HCT116 (cell line): Measurements from ENCODE around the gene RXRA. TPM values are rescaled to one million over a fixed set of nuclear protein-coding genes. Genes with fewer than 3 reads are reported as not detected.
A peak's percentile ranks its signal among the peaks of the same experiment; 100 is the strongest.

Source experiments
- ATAC-seq: fragments of 200-7000 bp; cut with Tn5 transposase; 2 replicates; pipeline ENCODE4 v1.9.1; 2020; ENCODE audit warnings: mild to moderate bottlenecking, moderate library complexity
- BruUV-seq: library from RNA; stranded (reverse); fragments of 400-500 nt; replicated peaks from 2 replicates; lab custom pipeline; 2021; lab: Mats Ljungman, UMichigan
- CTCF ChIA-PET: fragments of 300-600 bp; sonication (Branson Sonifier 250); formaldehyde crosslinking; loops from one replicate; lab custom pipeline; 2021; ENCODE audit warnings: antibody characterized with exemption; lab: Charles Lee
- POLR2A ChIA-PET: fragments of 300-600, 350-600 bp; sonication (Branson Sonifier 250); formaldehyde crosslinking; loops from one replicate; lab custom pipeline; 2021; ENCODE audit warnings: antibody characterized with exemption; lab: Charles Lee
- RAD21 ChIA-PET, 2 experiments: fragments of 300-600 bp; sonication (Branson Sonifier 250); formaldehyde crosslinking; loops; one replicate each; lab custom pipeline; 2023; ENCODE audit warnings: low total read pairs in 2 of 2; ENCODE audit not compliant: uncharacterized antibody in 2 of 2, unreplicated experiment in 2 of 2, low non-redundant PET in 1 of 2; lab: Charles Lee
- DNase-seq: peaks from one replicate; pipeline ENCODE4 v3.0.0-alpha.2; 2010; ENCODE audit warnings: low read depth, low spot score
- H2AFZ ChIP-seq: fragments of 200-600 bp; shearing (Covaris generic), sonication (generic); 2 replicates; pipeline ENCODE4 v1.6.1; 2017; ENCODE audit warnings: low read depth, mixed run types, mixed read lengths, antibody characterized with exemption, low read length; ENCODE audit not compliant: poor library complexity, severe bottlenecking
- H3K27ac ChIP-seq: 2 replicates; pipeline ENCODE4 v1.5.1; 2012; ENCODE audit warnings: low read depth, low read length
- H3K27me3 ChIP-seq: fragments of 200-600 bp; sonication (generic); 2 replicates; pipeline ENCODE4 v1.6.1; 2016; ENCODE audit warnings: mixed run types, low read length, mixed read lengths; ENCODE audit not compliant: insufficient read depth
- H3K36me3 ChIP-seq, 2 experiments: fragments of 200-500 bp in 1 of 2; fragments of 200-600 bp in 1 of 2; sonication (Bioruptor generic) in 1 of 2; sonication (generic) in 1 of 2; 2 replicates each; pipeline versions ENCODE4 v1.5.1 to v1.6.1; 2014 to 2016; ENCODE audit warnings: low read length in 2 of 2, inconsistent platforms in 1 of 2, mixed read lengths in 1 of 2, mixed run types in 1 of 2; ENCODE audit not compliant: insufficient read depth in 2 of 2, control insufficient read depth in 1 of 2
- H3K4me1 ChIP-seq, 2 experiments: fragments of 200-600 bp in 1 of 2; sonication (generic) in 1 of 2; 2 replicates each; pipeline versions ENCODE4 v1.5.1 to v1.6.1; 2012 to 2017; ENCODE audit warnings: low read length in 2 of 2, inconsistent platforms in 1 of 2, mild to moderate bottlenecking in 1 of 2, mixed read lengths in 1 of 2, mixed run types in 1 of 2, moderate library complexity in 1 of 2; ENCODE audit not compliant: insufficient read depth in 2 of 2, control insufficient read depth in 1 of 2
- H3K4me2 ChIP-seq: fragments of 200-600 bp; sonication (generic); 2 replicates; pipeline ENCODE4 v1.6.1; 2017; ENCODE audit warnings: mixed run types, low read length, mixed read lengths
- H3K4me3 ChIP-seq, 2 experiments: fragments of 200-600 bp in 1 of 2; sonication (generic) in 1 of 2; replicated peaks in 1 of 2; 2 replicates each; pipeline ENCODE4 v1.5.1; 2011 to 2016; ENCODE audit warnings: low read length in 2 of 2, control low read depth in 1 of 2, low read depth in 1 of 2, mild to moderate bottlenecking in 1 of 2, mixed read lengths in 1 of 2, mixed run types in 1 of 2
- H3K79me2 ChIP-seq: fragments of 200-600 bp; sonication (generic); 2 replicates; pipeline ENCODE4 v1.6.1; 2017; ENCODE audit warnings: mild to moderate bottlenecking, mixed run types, low read length, moderate library complexity, mixed read lengths; ENCODE audit not compliant: insufficient read depth
- H3K9ac ChIP-seq: fragments of 200-600 bp; sonication (generic); 2 replicates; pipeline ENCODE4 v1.6.1; 2016; ENCODE audit warnings: low read length, mixed read lengths
- H3K9me2 ChIP-seq: fragments of 200-600 bp; sonication (generic), shearing (Covaris generic); 2 replicates; pipeline ENCODE4 v1.6.1; 2017; ENCODE audit warnings: mixed run types, mild to moderate bottlenecking, moderate library complexity; ENCODE audit not compliant: insufficient read depth
- H3K9me3 ChIP-seq, 2 experiments: fragments of 200-500 bp in 1 of 2; fragments of 200-600 bp in 1 of 2; sonication (Bioruptor generic) in 1 of 2; sonication (generic) in 1 of 2; 2 replicates each; pipeline ENCODE4 v1.6.1; 2014 to 2017; ENCODE audit warnings: low read length in 2 of 2, mixed read lengths in 2 of 2, inconsistent platforms in 1 of 2, low read depth in 1 of 2, mild to moderate bottlenecking in 1 of 2, mixed run types in 1 of 2, moderate library complexity in 1 of 2; ENCODE audit not compliant: control insufficient read depth in 1 of 2, insufficient read depth in 1 of 2
- H4K20me1 ChIP-seq: fragments of 200-600 bp; sonication (generic), shearing (Covaris generic); 2 replicates; pipeline ENCODE4 v1.6.1; 2017; ENCODE audit warnings: mixed run types, mild to moderate bottlenecking, moderate library complexity; ENCODE audit not compliant: insufficient read depth
- ATF3 ChIP-seq: IDR thresholded peaks from 2 replicates; pipeline ENCODE4 v1.6.1; 2012
- CBX3 ChIP-seq: IDR thresholded peaks from 2 replicates; pipeline ENCODE4 v1.6.1; 2012; ENCODE audit warnings: low read depth
- CEBPB ChIP-seq: IDR thresholded peaks from 2 replicates; pipeline ENCODE4 v1.6.1; 2012; ENCODE audit warnings: low read depth
- EGR1 ChIP-seq: IDR thresholded peaks from 2 replicates; pipeline ENCODE4 v1.6.1; 2012; ENCODE audit warnings: low read depth
- ELF1 ChIP-seq: IDR thresholded peaks from 2 replicates; pipeline ENCODE4 v1.6.1; 2012; ENCODE audit warnings: low read depth, borderline replicate concordance
- EZH2phosphoT487 ChIP-seq: fragments of 200-600 bp; IDR thresholded peaks from 2 replicates; pipeline ENCODE4 v1.6.1; 2018; ENCODE audit warnings: antibody characterized with exemption, borderline replicate concordance
- FOSL1 ChIP-seq: IDR thresholded peaks from 2 replicates; pipeline ENCODE4 v1.6.1; 2012; ENCODE audit warnings: low read depth
- JUND ChIP-seq: IDR thresholded peaks from 2 replicates; pipeline ENCODE4 v1.6.1; 2012
- MAX ChIP-seq: IDR thresholded peaks from 2 replicates; pipeline ENCODE4 v1.6.1; 2012
- POLR2AphosphoS5 ChIP-seq: IDR thresholded peaks from 2 replicates; pipeline ENCODE4 v1.6.1; 2011; ENCODE audit warnings: mild to moderate bottlenecking, low read depth, low read length, moderate library complexity
- RAD21 ChIP-seq: IDR thresholded peaks from 2 replicates; pipeline ENCODE4 v1.6.1; 2012; ENCODE audit warnings: low read depth, mild to moderate bottlenecking
- REST ChIP-seq: IDR thresholded peaks from 2 replicates; pipeline ENCODE4 v1.6.1; 2012; ENCODE audit warnings: low read depth
- TCF7L2 ChIP-seq: IDR thresholded peaks from 2 replicates; pipeline ENCODE4 v1.7.0; 2011; ENCODE audit warnings: borderline replicate concordance, inconsistent platforms; ENCODE audit not compliant: insufficient read depth, insufficient read length; ENCODE audit errors: extremely low read depth
- intact Hi-C: fragments of 100-400 bp; cut with micrococcal nuclease; formaldehyde crosslinking; loops from 2 replicates; pipeline ENCODE4 v1.10.0; 2022
- total RNA-seq: library from RNA; stranded (reverse); gene quantifications from one replicate; pipeline ENCODE4 v1.2.1, GENCODE V29; 2021; ENCODE audit not compliant: unreplicated experiment
- TF ChIP-seq, protein P1 (sequence below), 3 experiments: fragments of 200-600 bp in 1 of 3; sonication (generic) in 1 of 3; IDR thresholded peaks in 2 of 3; conservative IDR thresholded peaks in 1 of 3; 2 replicates each; pipeline ENCODE4 v1.5.1; 2012 to 2017; ENCODE audit warnings: low read depth in 2 of 3, low read length in 2 of 3, antibody characterized with exemption in 1 of 3, borderline replicate concordance in 1 of 3, control low read depth in 1 of 3, mild to moderate bottlenecking in 1 of 3, mixed read lengths in 1 of 3, mixed run types in 1 of 3, moderate library complexity in 1 of 3; ENCODE audit not compliant: insufficient read depth in 1 of 3

Gene RXRA
- total RNA-seq, 1 experiment from 2014 or later, result 43.9 TPM

- TF ChIP-seq, protein P1, sequence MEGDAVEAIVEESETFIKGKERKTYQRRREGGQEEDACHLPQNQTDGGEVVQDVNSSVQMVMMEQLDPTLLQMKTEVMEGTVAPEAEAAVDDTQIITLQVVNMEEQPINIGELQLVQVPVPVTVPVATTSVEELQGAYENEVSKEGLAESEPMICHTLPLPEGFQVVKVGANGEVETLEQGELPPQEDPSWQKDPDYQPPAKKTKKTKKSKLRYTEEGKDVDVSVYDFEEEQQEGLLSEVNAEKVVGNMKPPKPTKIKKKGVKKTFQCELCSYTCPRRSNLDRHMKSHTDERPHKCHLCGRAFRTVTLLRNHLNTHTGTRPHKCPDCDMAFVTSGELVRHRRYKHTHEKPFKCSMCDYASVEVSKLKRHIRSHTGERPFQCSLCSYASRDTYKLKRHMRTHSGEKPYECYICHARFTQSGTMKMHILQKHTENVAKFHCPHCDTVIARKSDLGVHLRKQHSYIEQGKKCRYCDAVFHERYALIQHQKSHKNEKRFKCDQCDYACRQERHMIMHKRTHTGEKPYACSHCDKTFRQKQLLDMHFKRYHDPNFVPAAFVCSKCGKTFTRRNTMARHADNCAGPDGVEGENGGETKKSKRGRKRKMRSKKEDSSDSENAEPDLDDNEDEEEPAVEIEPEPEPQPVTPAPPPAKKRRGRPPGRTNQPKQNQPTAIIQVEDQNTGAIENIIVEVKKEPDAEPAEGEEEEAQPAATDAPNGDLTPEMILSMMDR (IDR thresholded peaks at IDR 0.05 in 2 of 3, conservative IDR thresholded peaks at IDR 0.05 in 1 of 3; ENCODE audit: borderline replicate concordance in 1 of 3, insufficient read depth in 1 of 3, low read depth in 2 of 3, low read length in 2 of 3), result no peak
Measured at GRCh38 chr9:134382733-134383132, 56.5 kb downstream of the RXRA start (continued).

GRCh38 chr9:134383148-134383547 lies 56.9 kb downstream of the RXRA start:
- Histone ChIP-seq H4K20me1 (peaks cover 6% of the 10 kb centered on the region; the same call in 1 of the 2 replicates), H3K27me3 (no peaks in the 10 kb centered on the region), H3K9ac (no peak overlapping the region), H2AFZ (no peak overlapping the region), H3K36me3 (no peaks in the 10 kb centered on the region), H3K9me3 (no peaks in the 10 kb centered on the region), H3K4me1 (peaks cover 44 to 73% of the 10 kb centered on the region in 2 experiments), H3K79me2 (peaks cover 85% of the 10 kb centered on the region; the same call in 1 of the 2 replicates), H3K4me3 (no peak overlapping the region), H3K27ac (no peak overlapping the region), H3K4me2 (peak overlapping the region; percentile 17; the same call in 1 of the 2 replicates), H3K9me2 (no peaks in the 10 kb centered on the region)
- ChIA-PET CTCF (no interaction called here), RAD21 (no interaction called here), POLR2A (no interaction called here)
- intact Hi-C loops, result no loop called here
- DNase-seq (no peak), ATAC-seq (no peak)
- no TSS peak for BruUV-seq
- TF ChIP-seq POLR2AphosphoS5, result no peak
- TF ChIP-seq ELF1, result no peak
- no peak for TF ChIP-seq TCF7L2
- TF ChIP-seq EGR1, result no peak
- TF ChIP-seq ATF3, result no peak
- no peak for TF ChIP-seq RAD21
- TF ChIP-seq JUND, result no peak
- TF ChIP-seq FOSL1, result no peak
- TF ChIP-seq CEBPB, result no peak
- no peak for TF ChIP-seq EZH2phosphoT487
- TF ChIP-seq MAX, result no peak
- no peak for TF ChIP-seq CBX3
- TF ChIP-seq, protein P1 (IDR thresholded peaks at IDR 0.05 in 2 of 3, conservative IDR thresholded peaks at IDR 0.05 in 1 of 3; ENCODE audit: borderline replicate concordance in 1 of 3, insufficient read depth in 1 of 3, low read depth in 2 of 3, low read length in 2 of 3), result no peak
- TF ChIP-seq REST, result no peak
